BLaER1 treated with 17β-estradiol and CSF1 and Interleukin-3, amounts not matched to agents 10 nM and 100 nM (cell line): Measurements from ENCODE around the gene CTPS2.

Experiments
- H3K27ac ChIP-seq, 11 experiments: shearing (Covaris generic); formaldehyde crosslinking; 2 replicates each; pipeline ENCODE4 v1.8.1; 2022
- H3K27me3 ChIP-seq, 11 experiments: shearing (Covaris generic); formaldehyde crosslinking; 2 replicates each; pipeline ENCODE4 v1.8.1; 2022
- H3K36me3 ChIP-seq, 11 experiments: shearing (Covaris generic); formaldehyde crosslinking; 2 replicates each; pipeline ENCODE4 v1.8.1; 2022
- H3K4me1 ChIP-seq, 10 experiments: shearing (Covaris generic); formaldehyde crosslinking; 2 replicates each; pipeline ENCODE4 v1.8.1; 2022
- H3K4me2 ChIP-seq, 11 experiments: shearing (Covaris generic); formaldehyde crosslinking; 2 replicates each; pipeline ENCODE4 v1.8.1; 2022
- H3K4me3 ChIP-seq, 10 experiments: shearing (Covaris generic); formaldehyde crosslinking; 2 replicates each; pipeline ENCODE4 v1.8.1; 2022
- H3K9ac ChIP-seq, 11 experiments: shearing (Covaris generic); formaldehyde crosslinking; 2 replicates each; pipeline ENCODE4 v1.8.1; 2022
- H3K9me3 ChIP-seq, 11 experiments: shearing (Covaris generic); formaldehyde crosslinking; replicated peaks in 1 of 11; 2 replicates each; pipeline ENCODE4 v1.8.1; 2022
- H4K20me1 ChIP-seq, 11 experiments: shearing (Covaris generic); formaldehyde crosslinking; 2 replicates each; pipeline ENCODE4 v1.8.1; 2022
- Cebpa-rat ChIP-seq, 11 experiments: shearing (Covaris generic); IDR thresholded peaks; 2 replicates each; pipeline ENCODE4 v1.8.1; 2022

Gene CTPS2

DNA sequence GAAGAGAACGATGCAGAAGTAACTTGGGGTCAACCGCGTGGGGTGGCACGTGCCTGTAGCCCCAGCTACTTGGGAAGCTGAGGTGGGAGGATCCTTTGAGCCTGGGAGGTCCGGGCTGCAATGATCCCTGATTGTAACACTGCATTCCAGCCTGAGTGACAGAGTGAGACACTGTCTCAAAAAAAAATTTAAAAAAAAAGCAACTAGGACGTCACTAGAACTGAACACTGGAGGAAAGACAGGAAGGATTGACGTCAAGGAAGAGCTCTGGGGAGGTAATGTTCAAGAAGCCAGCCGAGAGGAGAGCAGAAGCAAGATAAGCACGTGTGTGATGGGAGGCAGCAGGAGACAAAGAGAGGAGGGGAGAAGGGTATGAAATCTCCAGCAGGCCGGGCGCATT, 33.8 kb downstream of the CTPS2 start:
- no peak for TF ChIP-seq Cebpa-rat (IDR thresholded peaks at IDR 0.05)
- Histone ChIP-seq H4K20me1 (peaks cover 0 to 7% (median 0%) of the 10 kb centered on the region in 11 experiments; a peak in 2 of 22 replicates), H3K27ac (no peak overlapping the region)

DNA sequence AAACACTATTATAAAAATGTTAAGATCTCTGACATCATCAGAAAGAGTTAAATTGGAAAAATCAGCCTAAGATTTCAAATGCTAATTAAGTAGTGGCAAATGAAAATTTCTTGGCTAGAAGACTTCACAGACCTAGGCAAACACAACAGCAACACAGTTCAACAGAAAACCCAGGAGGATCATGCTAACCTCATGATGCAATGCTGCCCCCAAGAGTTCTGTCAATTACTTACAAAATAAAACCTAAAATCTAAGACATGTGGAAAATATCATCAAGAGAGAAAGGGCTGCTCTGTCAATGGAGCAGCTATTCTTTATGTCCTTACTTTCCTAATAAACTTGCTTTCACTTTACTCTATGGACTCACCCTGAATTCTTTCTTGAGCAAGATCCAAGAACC, 41.5 kb downstream of the CTPS2 start:
- no peak overlapping the region for H3K4me3 ChIP-seq
- H3K9ac ChIP-seq: no peak overlapping the region
- no peak overlapping the region for H3K4me2 ChIP-seq
- H3K27ac ChIP-seq: no peak overlapping the region
- no peaks in the 10 kb centered on the region for H3K4me1 ChIP-seq
- H3K9me3 ChIP-seq: no peaks in the 10 kb centered on the region
- H3K36me3 ChIP-seq: peaks cover 0 to 25% (median 9%) of the 10 kb centered on the region in 11 experiments; a peak in 6 of 22 replicates
- no peak for TF ChIP-seq Cebpa-rat (IDR thresholded peaks at IDR 0.05)
- H3K27me3 ChIP-seq: peaks cover 54 to 92% (median 84%) of the 10 kb centered on the region in 11 experiments
- peaks cover 0 to 14% (median 0%) of the 10 kb centered on the region in 11 experiments; a peak in 4 of 22 replicates for H4K20me1 ChIP-seq

More for the DNA sequence above, 33.8 kb downstream of the CTPS2 start:
- H3K27me3 ChIP-seq: peaks cover 59 to 98% (median 96%) of the 10 kb centered on the region in 11 experiments
- H3K9ac ChIP-seq: no peak overlapping the region
- no peaks in the 10 kb centered on the region for H3K9me3 ChIP-seq
- H3K36me3 ChIP-seq: peaks cover 7 to 58% (median 30%) of the 10 kb centered on the region in 11 experiments; a peak in 19 of 22 replicates
- no peaks in the 10 kb centered on the region for H3K4me1 ChIP-seq
- no peak overlapping the region for H3K4me2 ChIP-seq
- H3K4me3 ChIP-seq: no peak overlapping the region

DNA sequence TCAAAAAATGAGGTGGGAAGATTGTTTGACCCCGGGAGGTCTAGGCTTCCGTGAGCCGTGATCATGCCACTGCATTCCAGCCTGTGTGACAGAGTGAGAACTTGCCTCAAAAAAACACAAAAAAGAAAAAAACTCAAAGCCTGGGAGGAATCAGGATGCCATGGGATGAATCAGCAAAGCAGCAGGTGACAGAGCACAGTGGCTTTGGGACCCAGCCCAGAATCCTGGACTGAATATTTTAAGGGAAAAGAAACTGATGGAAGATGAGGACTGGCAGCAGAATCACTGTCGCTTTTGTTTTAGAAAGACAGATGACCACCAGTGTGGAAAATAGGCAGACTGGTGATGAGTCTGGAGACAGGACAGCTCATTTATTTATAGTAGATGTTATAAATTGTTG, 45.9 kb downstream of the CTPS2 start:
- TF ChIP-seq Cebpa-rat (IDR thresholded peaks at IDR 0.05): no peak
- Histone ChIP-seq H3K4me2 (no peak overlapping the region), H3K36me3 (peaks cover 0 to 24% (median 7%) of the 10 kb centered on the region in 11 experiments; a peak in 9 of 22 replicates), H4K20me1 (peaks cover 0 to 10% (median under 1%) of the 10 kb centered on the region in 11 experiments; a peak in 5 of 22 replicates), H3K4me3 (no peak overlapping the region), H3K27ac (no peak overlapping the region), H3K27me3 (peaks cover 80 to 97% (median 91%) of the 10 kb centered on the region in 11 experiments), H3K4me1 (no peaks in the 10 kb centered on the region), H3K9ac (no peak overlapping the region), H3K9me3 (no peaks in the 10 kb centered on the region)

DNA sequence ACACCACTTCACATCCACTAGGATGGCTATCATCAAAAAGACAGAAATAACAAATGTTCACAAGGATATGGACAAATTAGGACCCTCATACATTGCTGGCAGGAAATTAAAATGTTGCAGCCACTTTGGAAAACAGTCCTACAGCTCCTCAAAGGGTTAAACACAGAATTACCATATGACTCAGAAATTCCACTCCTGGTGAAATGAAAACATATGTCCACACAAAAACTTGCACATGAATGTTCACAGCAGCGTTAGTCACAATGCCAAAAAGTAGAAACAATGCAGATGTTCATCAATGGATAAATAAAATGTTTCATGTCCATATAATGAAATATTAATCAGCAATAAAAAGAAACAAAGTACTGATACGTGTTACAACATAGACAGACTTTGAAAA, 47.4 kb downstream of the CTPS2 start:
- no peaks in the 10 kb centered on the region for H3K9me3 ChIP-seq
- H3K4me1 ChIP-seq: no peaks in the 10 kb centered on the region
- no peak for TF ChIP-seq Cebpa-rat (IDR thresholded peaks at IDR 0.05)
- no peak overlapping the region for H3K27ac ChIP-seq
- H3K27me3 ChIP-seq: peaks cover 89 to 100% (median 96%) of the 10 kb centered on the region in 11 experiments
- peaks cover 0 to 10% (median 0%) of the 10 kb centered on the region in 11 experiments; a peak in 4 of 22 replicates for H4K20me1 ChIP-seq
- H3K9ac ChIP-seq: no peak overlapping the region
- no peak overlapping the region for H3K4me2 ChIP-seq
- no peak overlapping the region for H3K4me3 ChIP-seq
- H3K36me3 ChIP-seq: peaks cover 0 to 20% (median 7%) of the 10 kb centered on the region in 11 experiments; a peak in 9 of 22 replicates

DNA sequence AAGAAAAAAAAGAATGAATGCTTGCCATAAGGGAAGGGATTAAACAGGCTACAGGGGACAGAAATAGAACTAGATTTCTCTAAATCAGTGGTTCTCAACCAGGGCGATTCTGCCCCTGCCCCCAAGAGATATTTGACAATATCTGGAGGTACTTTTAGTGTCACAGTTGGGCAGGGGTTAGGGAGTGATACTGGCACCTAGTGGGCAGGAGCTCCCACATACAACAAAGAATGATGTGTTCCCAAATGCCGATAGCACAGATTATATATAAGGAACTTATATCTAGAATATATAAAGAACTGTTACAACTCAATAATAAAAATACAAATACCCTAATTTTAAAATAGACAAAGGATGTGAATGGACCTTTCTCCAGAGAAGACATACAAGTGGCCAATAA, 47.8 kb downstream of the CTPS2 start:
- H3K4me2 ChIP-seq: no peak overlapping the region
- no peak overlapping the region for H3K4me3 ChIP-seq
- peaks cover 0 to 18% (median 6%) of the 10 kb centered on the region in 11 experiments; a peak in 9 of 22 replicates for H3K36me3 ChIP-seq
- H3K27ac ChIP-seq: no peak overlapping the region
- H3K4me1 ChIP-seq: no peaks in the 10 kb centered on the region
- peaks cover 89 to 100% (median 96%) of the 10 kb centered on the region in 11 experiments for H3K27me3 ChIP-seq
- no peaks in the 10 kb centered on the region for H3K9me3 ChIP-seq
- no peak for TF ChIP-seq Cebpa-rat (IDR thresholded peaks at IDR 0.05)
- peaks cover 0 to 10% (median 0%) of the 10 kb centered on the region in 11 experiments; a peak in 4 of 22 replicates for H4K20me1 ChIP-seq
- H3K9ac ChIP-seq: no peak overlapping the region

DNA sequence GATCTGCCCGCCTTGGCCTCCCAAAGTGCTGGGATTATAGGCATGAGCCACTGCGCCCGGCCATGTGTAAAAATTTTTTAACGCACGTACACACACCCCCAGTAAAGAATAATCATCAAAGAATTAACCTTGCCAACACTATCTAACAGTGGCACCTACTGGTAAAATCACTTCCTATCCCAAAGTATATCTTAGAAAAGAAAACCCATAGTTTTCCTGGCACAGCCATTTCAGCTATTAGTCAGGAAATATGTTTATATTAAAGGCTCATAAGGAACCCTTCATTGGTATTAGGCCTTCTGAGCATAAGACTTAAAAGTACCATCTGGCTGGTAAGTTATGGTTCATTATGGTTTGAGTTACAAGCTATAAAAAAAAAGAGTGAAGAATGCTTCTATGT, 48.4 kb downstream of the CTPS2 start:
- Histone ChIP-seq H3K9ac (no peak overlapping the region), H3K36me3 (peaks cover 0 to 18% (median 3%) of the 10 kb centered on the region in 11 experiments; a peak in 9 of 22 replicates), H3K4me1 (no peaks in the 10 kb centered on the region), H3K4me3 (no peak overlapping the region), H3K4me2 (no peak overlapping the region), H4K20me1 (peaks cover 0 to 10% (median 0%) of the 10 kb centered on the region in 11 experiments; a peak in 2 of 22 replicates), H3K27me3 (peaks cover 90 to 100% (median 96%) of the 10 kb centered on the region in 11 experiments), H3K27ac (no peak overlapping the region), H3K9me3 (no peaks in the 10 kb centered on the region)
- no peak for TF ChIP-seq Cebpa-rat (IDR thresholded peaks at IDR 0.05)

DNA sequence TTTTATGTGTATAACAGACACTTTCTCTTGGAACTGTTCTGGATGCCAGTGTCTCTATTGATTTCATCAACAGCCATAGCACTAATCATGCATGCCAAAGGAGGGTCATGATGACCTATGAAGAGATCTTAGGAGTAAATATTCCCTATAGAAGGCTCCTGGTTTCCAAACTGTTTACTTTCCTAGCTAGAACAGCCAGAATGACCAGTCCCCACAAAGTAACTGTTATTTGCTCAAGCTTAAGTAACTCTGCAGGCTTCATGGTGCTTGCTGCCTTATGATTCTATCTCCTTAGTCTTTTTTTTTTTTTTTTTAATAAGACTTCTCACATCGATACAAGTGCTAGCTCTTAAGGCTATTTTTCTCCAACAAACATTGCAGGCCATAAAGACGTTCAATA, 50.1 kb downstream of the CTPS2 start:
- Histone ChIP-seq H3K36me3 (peaks cover 0 to 17% (median 3%) of the 10 kb centered on the region in 11 experiments; a peak in 9 of 22 replicates), H3K4me2 (no peak overlapping the region)

DNA sequence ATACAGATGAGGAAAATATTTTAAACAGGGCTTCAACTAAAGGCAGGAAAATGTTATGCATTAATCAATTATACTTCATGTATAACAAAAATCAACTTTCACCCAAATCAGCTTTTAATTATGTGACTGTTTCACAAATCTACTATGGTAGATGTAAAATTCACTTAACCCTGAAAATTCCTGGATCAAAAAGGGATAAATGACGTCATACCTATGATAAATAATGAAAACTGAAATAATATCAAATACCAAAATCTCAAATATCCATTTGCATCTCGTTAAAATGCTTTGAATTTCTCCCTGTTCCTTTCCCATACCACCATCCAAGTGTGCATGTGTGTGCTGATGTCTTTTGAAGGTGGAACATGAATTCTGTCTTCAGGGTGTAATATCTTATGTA, 51.0 kb downstream of the CTPS2 start:
- no peak for TF ChIP-seq Cebpa-rat (IDR thresholded peaks at IDR 0.05)

More for the DNA sequence above, 50.1 kb downstream of the CTPS2 start:
- H4K20me1 ChIP-seq: peaks cover 0 to 10% (median 0%) of the 10 kb centered on the region in 11 experiments; a peak in 2 of 22 replicates
- no peak overlapping the region for H3K27ac ChIP-seq
- peaks cover 94 to 100% (median 99%) of the 10 kb centered on the region in 11 experiments for H3K27me3 ChIP-seq
- no peaks in the 10 kb centered on the region for H3K4me1 ChIP-seq
- no peaks in the 10 kb centered on the region for H3K9me3 ChIP-seq
- no peak overlapping the region for H3K9ac ChIP-seq
- no peak for TF ChIP-seq Cebpa-rat (IDR thresholded peaks at IDR 0.05)
- no peak overlapping the region for H3K4me3 ChIP-seq

DNA sequence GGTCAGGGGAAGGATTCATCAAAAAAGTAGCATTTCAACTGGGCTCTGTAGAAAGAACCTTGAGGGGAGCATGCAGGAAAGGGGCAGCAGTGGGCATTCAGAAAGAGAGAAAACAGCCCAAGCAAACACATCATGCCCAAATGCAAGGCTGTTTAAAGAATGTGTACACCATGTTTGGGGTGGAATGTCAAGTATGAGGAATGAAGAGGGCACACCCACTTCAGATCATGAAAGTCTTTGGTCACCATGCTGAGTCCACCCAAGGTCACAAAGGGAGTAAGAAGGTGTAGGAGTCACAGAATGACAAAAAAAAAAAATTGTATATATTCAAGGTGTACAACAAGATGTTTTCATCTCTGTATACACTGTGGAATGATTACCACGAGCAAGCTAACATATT, 53.1 kb downstream of the CTPS2 start:
- Histone ChIP-seq H3K27ac (no peak overlapping the region), H3K36me3 (no peaks in the 10 kb centered on the region; a peak in 2 of 22 replicates), H4K20me1 (peaks cover 0 to 10% (median 0%) of the 10 kb centered on the region in 11 experiments; a peak in 3 of 22 replicates), H3K4me1 (no peaks in the 10 kb centered on the region), H3K4me3 (no peak overlapping the region), H3K27me3 (peaks cover 94 to 100% (median 99%) of the 10 kb centered on the region in 11 experiments), H3K9ac (no peak overlapping the region), H3K4me2 (no peak overlapping the region), H3K9me3 (no peaks in the 10 kb centered on the region)
- no peak for TF ChIP-seq Cebpa-rat (IDR thresholded peaks at IDR 0.05)

More for the DNA sequence above, 51.0 kb downstream of the CTPS2 start:
- H3K36me3 ChIP-seq: peaks cover 0 to 13% (median 0%) of the 10 kb centered on the region in 11 experiments; a peak in 8 of 22 replicates
- no peak overlapping the region for H3K9ac ChIP-seq
- peaks cover 94 to 100% (median 99%) of the 10 kb centered on the region in 11 experiments for H3K27me3 ChIP-seq
- no peak overlapping the region for H3K4me3 ChIP-seq
- no peaks in the 10 kb centered on the region for H3K9me3 ChIP-seq
- peaks cover 0 to 10% (median 0%) of the 10 kb centered on the region in 11 experiments; a peak in 2 of 22 replicates for H4K20me1 ChIP-seq
- no peak overlapping the region for H3K4me2 ChIP-seq
- H3K4me1 ChIP-seq: no peaks in the 10 kb centered on the region
- H3K27ac ChIP-seq: no peak overlapping the region
